Hematopoietic multipotent progenitor cell treated with erythropoietin and hydrocortisone succinate and interleukin-3 and kit ligand, for 6 days (in vitro differentiated cells): Measurements from ENCODE around the gene CHMP2A.
"Not testable (repeated sequence)": the region's sequence is repeated elsewhere in the genome, so short reads cannot be mapped to it uniquely, and the experiment has no call there.

Experiments
- DNase-seq: peaks from one replicate; pipeline ENCODE4 v3.0.0-alpha.2; 2015

The CHMP2A gene

DNA sequence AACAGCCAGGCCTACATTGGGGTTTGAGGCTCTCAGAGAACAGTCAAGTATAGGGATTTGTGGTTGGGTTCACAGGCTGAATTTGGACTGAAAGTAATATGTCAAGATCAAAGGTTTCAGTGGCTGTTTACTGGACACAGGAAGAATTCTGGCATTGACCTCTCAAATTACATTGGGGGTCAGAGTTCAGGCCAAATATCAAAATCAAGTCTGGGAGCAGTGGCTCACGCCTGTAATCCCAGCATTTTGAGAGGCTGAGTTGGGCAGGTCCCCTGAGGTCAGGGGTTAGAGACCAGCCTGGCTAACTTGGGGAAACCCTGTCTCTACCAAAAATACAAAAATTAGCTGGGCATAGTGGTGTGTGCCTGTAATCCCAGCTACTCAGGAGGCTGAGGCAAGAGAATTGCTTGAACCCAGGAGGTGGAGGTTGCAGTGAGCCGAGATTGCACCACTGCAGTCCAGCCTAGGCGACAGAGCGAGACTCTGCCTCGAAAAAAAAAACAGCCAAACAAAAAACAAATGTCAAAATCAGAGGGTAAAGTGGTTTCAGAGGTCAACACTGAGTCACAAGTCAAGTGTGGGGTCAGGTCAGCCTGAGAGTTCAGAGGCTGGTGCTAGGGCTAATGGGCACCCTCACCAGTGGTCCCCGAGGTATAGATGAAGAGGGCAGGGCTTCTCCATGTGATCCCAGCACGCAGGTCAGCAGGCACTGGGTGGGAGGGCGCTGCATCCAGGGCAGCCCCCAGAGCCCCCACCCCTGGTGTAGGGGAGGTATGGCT is 44.6 kb downstream of the CHMP2A start:
- peak; percentile 1 for DNase-seq

DNA sequence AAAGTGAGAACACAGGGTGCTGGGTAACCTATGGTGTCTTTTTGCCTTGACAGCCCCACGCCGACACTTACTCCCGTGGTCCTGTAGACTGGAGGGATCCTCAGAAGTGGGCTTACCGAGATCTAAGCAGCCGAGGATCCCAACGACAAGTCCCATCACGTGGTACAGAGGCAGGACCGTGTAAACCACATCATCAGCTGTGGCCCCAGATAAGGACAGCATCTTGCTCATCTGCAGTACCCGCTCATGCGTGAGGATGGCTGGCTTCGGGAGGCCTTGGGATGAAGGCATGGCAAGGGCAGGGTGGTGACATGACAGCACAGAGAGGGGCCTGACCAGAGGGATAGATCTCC is 45.2 kb downstream of the CHMP2A start:
- DNase-seq, result peak; percentile 93

DNA sequence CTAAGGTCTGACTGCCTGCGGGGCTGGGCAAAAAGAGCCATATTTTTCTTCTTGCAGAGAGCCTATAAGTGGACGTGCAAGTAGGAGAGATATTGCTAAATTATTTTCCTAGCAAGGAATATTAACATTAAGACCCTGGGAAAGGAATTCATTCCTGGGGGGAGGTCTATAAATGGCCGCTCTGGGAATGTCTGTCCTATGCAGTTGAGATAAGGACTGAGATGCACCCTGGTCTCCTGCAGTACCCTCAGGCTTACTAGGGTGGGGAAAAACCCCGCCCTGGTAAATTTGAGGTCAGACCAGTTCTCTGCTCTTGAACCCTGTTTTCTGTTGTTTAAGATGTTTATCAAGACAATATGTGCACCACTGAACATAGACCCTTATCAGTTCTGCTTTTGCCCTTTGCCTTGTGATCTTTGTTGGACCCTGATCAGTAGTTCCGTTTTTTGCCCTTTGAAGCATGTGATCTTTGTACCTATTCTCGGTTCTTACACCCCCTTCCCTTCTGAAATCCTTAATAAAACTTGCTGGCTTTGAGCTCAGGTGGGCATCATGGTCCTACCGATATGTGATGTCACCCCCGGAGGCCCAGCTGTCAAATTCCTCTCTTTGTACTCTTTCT is 47.2 kb downstream of the CHMP2A start:
- DNase-seq, result not testable (repeated sequence)
